HG03439 (cell line): Measurements from ENCODE around the gene EBI3.
A peak's percentile ranks its signal among the peaks of the same experiment; 100 is the strongest.
"Not testable (repeated sequence)": the region's sequence is repeated elsewhere in the genome, so short reads cannot be mapped to it uniquely, and the experiment has no call there.

ENCODE experiments used
- ATAC-seq: cut with Tn5 transposase; IDR thresholded peaks from one replicate; pipeline ENCODE4 v1.9.1; 2021; ENCODE audit warnings: mild to moderate bottlenecking, moderate library complexity; ENCODE audit not compliant: unreplicated experiment

Gene EBI3

DNA sequence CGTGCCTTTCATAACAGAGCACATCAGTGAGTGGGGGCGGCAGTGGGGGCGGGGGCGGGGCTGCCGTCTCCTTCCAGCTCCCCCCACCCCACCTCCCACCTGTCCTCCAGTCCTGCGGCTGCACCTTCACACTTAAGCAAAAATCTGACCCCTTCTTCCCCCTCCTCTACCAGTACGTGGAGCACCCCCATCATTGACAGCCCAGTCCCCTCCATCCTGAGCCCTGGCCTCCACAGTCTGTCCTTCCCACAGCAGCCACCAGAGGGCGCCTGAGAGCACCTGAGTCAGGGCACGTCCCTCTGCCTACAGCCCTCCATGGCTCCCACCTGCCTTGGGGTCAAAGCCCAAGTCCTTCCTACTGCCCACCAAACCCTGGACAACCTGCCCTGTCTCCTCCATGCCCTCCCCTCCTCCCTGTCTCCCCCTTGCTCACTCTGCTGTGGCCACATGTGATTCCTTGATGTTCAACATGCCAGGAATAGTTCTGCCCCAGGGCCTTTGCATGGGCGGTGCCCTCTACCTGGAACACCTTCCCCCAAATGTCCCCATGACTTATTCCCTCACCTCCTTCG, 4.0 kb downstream of the EBI3 start:
- no peak for ATAC-seq

GRCh38 chr19:4234142-4234861, 5.0 kb downstream of the EBI3 start:
- no peak for ATAC-seq

GRCh38 chr19:4234862-4235201, 5.5 kb downstream of the EBI3 start:
- ATAC-seq, result no peak

- not testable (repeated sequence) for ATAC-seq
These were observed 8.2 kb downstream of the EBI3 start for GRCh38 chr19:4237510-4237909.

DNA sequence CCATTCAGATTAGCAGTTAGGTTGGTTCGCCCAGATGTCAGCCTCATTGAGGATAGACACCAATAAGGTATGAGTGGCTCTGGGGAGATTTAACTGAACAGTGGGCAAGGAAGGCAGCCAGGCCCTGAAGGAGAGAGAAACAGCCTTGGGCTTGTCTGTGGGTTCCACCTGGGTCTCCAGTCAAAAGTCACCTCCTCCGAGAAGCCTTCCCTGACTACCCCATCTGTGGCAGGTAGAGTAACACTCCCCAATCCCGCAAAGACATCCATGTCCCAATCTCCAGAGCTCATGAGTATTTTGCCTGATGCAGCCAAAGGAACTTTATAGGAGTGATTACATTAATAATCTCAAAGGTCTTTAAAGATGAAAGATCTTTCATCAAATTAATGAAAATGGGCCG, 9.5 kb downstream of the EBI3 start:
- no peak for ATAC-seq

GRCh38 chr19:4241824-4242430, 12.6 kb downstream of the EBI3 start:
- ATAC-seq, result no peak

- ATAC-seq, result not testable (repeated sequence)
These were observed 16.6 kb downstream of the EBI3 start for GRCh38 chr19:4245938-4246337.

DNA sequence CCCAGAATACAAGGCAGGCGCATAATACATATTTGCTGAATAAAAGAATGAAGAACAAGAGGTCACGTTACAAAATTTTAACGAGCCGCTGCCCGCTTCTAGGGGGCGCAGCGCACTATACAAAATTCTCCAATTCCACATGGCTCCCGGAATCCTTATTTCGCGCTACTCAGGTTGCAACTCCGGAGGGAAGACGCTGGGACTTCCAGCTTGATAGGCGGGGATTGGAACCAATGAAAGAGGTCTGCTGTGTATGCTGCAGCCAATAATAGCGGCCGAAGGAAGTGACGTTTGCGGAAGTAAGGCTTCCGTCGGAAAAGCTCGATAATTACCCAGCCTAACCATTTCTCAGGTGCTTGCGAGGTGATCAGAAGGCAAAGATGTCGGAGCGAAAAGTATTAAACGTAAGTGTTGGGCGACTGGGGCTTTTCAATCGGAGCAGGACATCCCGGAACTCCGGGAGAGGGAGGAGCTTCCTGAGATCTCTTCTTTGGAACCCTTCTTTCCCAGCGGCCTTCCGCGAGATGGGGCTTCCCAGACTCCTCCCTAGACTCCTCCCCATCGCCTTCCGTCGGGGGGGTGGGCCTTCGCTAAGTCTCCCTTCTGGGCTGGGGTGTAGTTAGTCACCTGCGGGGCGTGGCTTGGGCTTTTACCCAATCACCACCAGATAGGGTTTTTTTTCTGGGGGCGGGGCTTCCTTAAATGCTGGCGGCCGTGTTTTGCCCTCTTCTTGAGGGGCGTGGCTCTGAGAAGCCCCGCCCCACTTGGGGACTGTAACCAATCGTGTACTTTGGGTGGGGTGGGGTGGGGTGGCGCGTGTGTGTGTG, 17.7 kb downstream of the EBI3 start, which contains the start of gene YJU2:
Gene YJU2, plus strand, starts transcription at position 314 of the 827 bp plus-strand sequence. Its CDS starts 67 bp downstream, at position 381.
- ATAC-seq, result peak; percentile 86

GRCh38 chr19:4256563-4256962, 27.2 kb downstream of the EBI3 start:
- ATAC-seq, result no peak

DNA sequence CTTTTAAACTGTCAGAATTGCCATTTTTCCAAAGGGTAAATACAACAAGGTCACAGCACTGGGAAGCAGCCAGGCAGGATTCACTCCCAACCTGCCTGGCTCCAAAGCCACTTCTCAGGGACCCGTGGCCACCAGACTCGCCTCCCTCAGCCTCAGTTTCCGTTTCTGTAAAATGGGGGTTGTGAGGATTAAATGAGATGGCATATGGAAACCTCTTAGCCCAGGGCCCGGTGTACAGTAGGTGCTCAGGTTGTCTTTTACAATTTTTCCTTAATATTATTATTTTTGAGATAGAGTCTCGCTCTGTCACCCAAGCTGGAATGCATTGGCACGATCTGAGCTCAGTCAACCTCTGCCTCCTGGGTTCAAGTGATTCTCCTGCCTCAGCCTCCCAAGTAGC, 27.7 kb downstream of the EBI3 start:
- ATAC-seq, result no peak

- no peak for ATAC-seq
These were observed 28.9 kb downstream of the EBI3 start for GRCh38 chr19:4258181-4258580.

DNA sequence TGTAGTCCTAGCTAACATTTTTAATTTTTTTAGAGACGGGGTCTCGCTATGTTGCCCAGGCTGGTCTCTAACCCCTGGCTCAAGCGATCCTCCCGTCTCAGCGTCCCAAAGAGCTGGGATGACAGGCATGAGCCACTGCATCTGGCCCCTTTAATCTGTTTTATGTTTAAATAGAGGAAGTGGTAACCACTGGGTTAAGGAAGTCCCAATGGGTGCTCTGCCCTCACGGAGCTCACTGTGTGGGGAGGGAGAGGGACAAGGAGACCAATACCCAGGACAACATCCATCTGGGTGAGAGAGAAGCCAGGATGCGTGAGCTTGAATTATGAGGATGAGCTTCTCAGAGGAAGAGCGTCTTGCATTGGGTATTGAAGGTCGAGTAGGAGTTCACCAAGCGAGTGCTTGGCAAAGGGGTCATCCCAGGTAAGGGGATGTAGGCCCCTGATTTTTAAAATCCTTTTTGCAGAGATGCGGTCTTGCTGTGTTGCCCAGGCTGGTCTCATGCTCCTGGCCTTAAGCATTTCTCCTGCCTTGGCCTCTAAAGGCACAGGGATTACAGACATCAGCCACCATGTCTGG, 31.4 kb downstream of the EBI3 start:
- no peak for ATAC-seq

- ATAC-seq, result no peak
These were observed 35.5 kb downstream of the EBI3 start for GRCh38 chr19:4264812-4265211.

GRCh38 chr19:4266253-4267000, 37.1 kb downstream of the EBI3 start:
- no peak for ATAC-seq

DNA sequence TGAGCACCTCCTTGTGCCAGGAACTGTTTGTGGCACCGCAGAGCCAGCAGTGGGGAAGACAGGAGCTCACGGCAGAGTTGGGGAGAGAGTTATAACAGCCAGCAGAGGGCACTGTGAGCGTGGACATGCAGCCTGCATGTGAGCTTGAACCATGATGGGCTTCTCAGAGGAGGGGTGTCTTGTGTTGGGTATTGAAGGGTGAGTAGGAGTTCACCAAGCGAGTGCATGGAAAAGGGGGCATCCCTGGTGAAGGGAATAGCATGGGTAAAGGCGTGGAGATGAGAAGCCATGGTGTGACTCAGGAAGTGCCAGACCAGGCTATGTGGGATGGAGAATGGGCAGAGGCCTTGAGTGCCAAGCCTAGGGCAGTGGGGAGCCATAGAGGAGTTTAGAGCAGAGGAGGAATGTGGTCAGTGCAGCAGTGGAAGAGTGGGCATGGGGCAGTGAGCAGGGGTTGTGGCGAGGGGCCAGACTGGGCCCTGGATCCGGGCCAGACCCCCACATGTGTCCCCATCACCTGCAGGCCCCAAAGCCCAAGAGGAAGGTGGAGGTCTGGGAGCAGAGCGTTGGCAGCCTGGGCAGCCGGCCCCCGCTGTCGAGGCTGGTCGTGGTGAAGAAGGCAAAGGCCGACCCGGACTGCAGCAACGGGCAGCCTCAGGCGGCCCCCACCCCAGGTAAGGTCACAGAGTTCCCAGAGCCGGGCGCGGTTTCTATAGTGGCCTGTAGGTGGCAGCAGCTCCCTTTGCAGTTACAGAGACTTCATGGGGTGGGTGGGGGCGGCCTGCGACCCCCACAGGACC, 38.0 kb downstream of the EBI3 start:
- ATAC-seq, result no peak

- no peak for ATAC-seq
These were observed 38.8 kb downstream of the EBI3 start for GRCh38 chr19:4267901-4268815.

DNA sequence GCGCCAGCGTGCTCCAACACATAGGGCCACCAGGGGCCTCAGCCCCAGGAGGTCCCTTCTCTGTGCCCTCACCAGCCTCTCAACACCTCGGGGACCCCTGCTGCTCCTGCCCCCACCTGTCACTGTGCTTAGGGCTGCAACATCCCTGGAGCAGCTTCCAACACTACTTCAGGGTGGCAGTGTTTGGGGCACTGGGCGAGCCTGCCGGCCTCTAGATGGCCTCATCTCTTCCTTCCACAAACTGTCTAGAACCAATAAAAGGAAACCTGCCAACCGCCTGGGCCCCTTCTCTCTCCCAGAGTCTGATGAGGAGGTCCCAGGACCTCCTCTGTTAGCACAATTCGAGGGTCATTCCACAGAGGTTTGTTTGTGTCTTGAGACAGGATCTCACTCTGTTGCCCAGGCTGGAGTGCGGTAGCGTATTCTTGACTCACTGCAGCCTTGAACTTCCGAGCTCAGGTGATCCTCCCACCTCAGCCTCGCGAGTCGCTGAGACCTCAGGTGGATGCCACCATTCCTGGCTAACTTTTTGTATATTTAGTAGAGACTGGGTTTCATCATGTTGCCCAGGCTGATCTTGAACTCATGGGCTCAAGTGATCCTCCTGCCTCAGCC, 39.6 kb downstream of the EBI3 start:
- no peak for ATAC-seq

- ATAC-seq, result no peak
These were observed 43.6 kb downstream of the EBI3 start for GRCh38 chr19:4272894-4273293.
